HepG2 (cell line): Measurements from ENCODE around the gene C1QTNF9. TPM values are rescaled to one million over a fixed set of nuclear protein-coding genes. Genes with fewer than 3 reads are reported as not detected.

Experiments
- CREBL2 ChIP-seq: sonication (generic); formaldehyde crosslinking; IDR thresholded peaks from 2 replicates; pipeline ENCODE4 v1.8.1; 2023; ENCODE audit warnings: missing genetic modification reagents, mild to moderate bottlenecking, borderline replicate concordance
- DNMT3B ChIP-seq: conservative IDR thresholded peaks from 2 replicates; pipeline ENCODE4 v1.6.1; 2016; ENCODE audit warnings: missing biosample characterization, control low read depth
- ETV5 ChIP-seq: IDR thresholded peaks from 2 replicates; pipeline ENCODE4 v1.6.1; 2018; ENCODE audit warnings: missing biosample characterization, missing genetic modification reagents, inconsistent platforms, borderline replicate concordance
- HBP1 ChIP-seq: IDR thresholded peaks from 2 replicates; pipeline ENCODE4 v1.6.1; 2016; ENCODE audit warnings: low read depth, control low read depth
- HDAC6 ChIP-seq: fragments of 200-600 bp; sonication (generic); IDR thresholded peaks from 2 replicates; pipeline ENCODE4 v1.7.0; 2017; ENCODE audit warnings: mild to moderate bottlenecking, antibody characterized with exemption, low read length, low read depth
- HMGA1 ChIP-seq: sonication (generic); formaldehyde crosslinking; conservative IDR thresholded peaks from 2 replicates; pipeline ENCODE4 v1.4.0; 2020; ENCODE audit warnings: missing genetic modification reagents
- HOMEZ ChIP-seq: IDR thresholded peaks from 2 replicates; pipeline ENCODE4 v1.6.1; 2016; ENCODE audit warnings: low read depth
- JUND ChIP-seq: sonication (generic); formaldehyde crosslinking; IDR thresholded peaks from 2 replicates; pipeline ENCODE4 v1.8.0; 2022; ENCODE audit warnings: mild to moderate bottlenecking, missing genetic modification reagents
- KDM5A ChIP-seq: fragments of 200-600 bp; sonication (generic); IDR thresholded peaks from 2 replicates; pipeline ENCODE4 v1.7.0; 2018; ENCODE audit warnings: antibody characterized with exemption, mild to moderate bottlenecking, low read length, borderline replicate concordance
- MXD3 ChIP-seq: IDR thresholded peaks from 2 replicates; pipeline ENCODE4 v1.6.1; 2016; ENCODE audit warnings: mild to moderate bottlenecking, missing biosample characterization, missing genetic modification reagents
- PITX1 ChIP-seq: sonication (generic); formaldehyde crosslinking; IDR thresholded peaks from 2 replicates; pipeline ENCODE4 v1.5.1; 2020; ENCODE audit warnings: mild to moderate bottlenecking, missing genetic modification reagents
- RNF219 ChIP-seq: sonication (generic); formaldehyde crosslinking; IDR thresholded peaks from 2 replicates; pipeline ENCODE4 v1.5.0; 2020; ENCODE audit warnings: mild to moderate bottlenecking, missing genetic modification reagents
- TARDBP ChIP-seq: sonication (generic); formaldehyde crosslinking; IDR thresholded peaks from 2 replicates; pipeline ENCODE4 v1.8.0; 2022; ENCODE audit warnings: mild to moderate bottlenecking, missing genetic modification reagents
- TBP ChIP-seq: sonication (generic); formaldehyde crosslinking; IDR thresholded peaks from 2 replicates; pipeline ENCODE4 v1.5.0; 2020; ENCODE audit warnings: missing genetic modification reagents
- TRIM24 ChIP-seq: sonication (generic); formaldehyde crosslinking; IDR thresholded peaks from 2 replicates; pipeline ENCODE4 v1.8.0; 2022; ENCODE audit warnings: mild to moderate bottlenecking, missing genetic modification reagents
- ZEB1 ChIP-seq: IDR thresholded peaks from 2 replicates; pipeline ENCODE4 v1.6.1; 2012; ENCODE audit warnings: mild to moderate bottlenecking, low read depth, inconsistent platforms; ENCODE audit not compliant: insufficient replicate concordance
- ZIK1 ChIP-seq: sonication (generic); formaldehyde crosslinking; IDR thresholded peaks from 2 replicates; pipeline ENCODE4 v1.5.0; 2020; ENCODE audit warnings: mild to moderate bottlenecking, low read depth, missing genetic modification reagents, borderline replicate concordance
- ZNF281 ChIP-seq: sonication (generic); formaldehyde crosslinking; IDR thresholded peaks from 2 replicates; pipeline ENCODE4 v1.4.0; 2020; ENCODE audit warnings: missing genetic modification reagents, borderline replicate concordance
- ZNF292 ChIP-seq: sonication (generic); formaldehyde crosslinking; IDR thresholded peaks from 2 replicates; pipeline ENCODE4 v1.8.1; 2022; ENCODE audit warnings: mild to moderate bottlenecking, low read depth, missing genetic modification reagents, borderline replicate concordance
- ZNF790 ChIP-seq: sonication (generic); formaldehyde crosslinking; IDR thresholded peaks from 2 replicates; pipeline ENCODE4 v1.8.0; 2022; ENCODE audit warnings: missing genetic modification reagents, mild to moderate bottlenecking, borderline replicate concordance
- polyA plus RNA-seq, 8 experiments: library from polyadenylated mRNA; depleted of rRNA in 3 of 8; stranded (reverse) in 7 of 8; unstranded in 1 of 8; fragments of >200 nt; fragmentation: Illumina TruSeq in 4 of 8; extraction: Trizol in 4 of 8; gene quantifications; 2 replicates each; pipeline versions ENCODE4 v1.2.1 to v1.2.3, GENCODE V29; 2011 to 2016; ENCODE audit warnings: low read depth in 4 of 8, missing spikeins in 1 of 8, mixed read lengths in 1 of 8; ENCODE audit not compliant: insufficient read depth in 1 of 8
- total RNA-seq, 5 experiments: library from RNA; depleted of rRNA; stranded (reverse); fragments of >200 nt; fragmentation: Illumina TruSeq; extraction: Trizol; gene quantifications; 2 replicates each; pipeline ENCODE4 v1.2.3, GENCODE V29; 2016; ENCODE audit warnings: low read depth in 1 of 5

Gene C1QTNF9
- total and polyA plus RNA-seq, 2 of the 13 experiments (the other 11 are each of a cell fraction or from before 2014, with no cell fraction given): not detected

GRCh38 chr13:24271601-24272451 lies 37.6 kb upstream of the C1QTNF9 start (continued):
- peak; percentile 63; the same call in 1 of the 2 replicates for TF ChIP-seq HOMEZ
- peak; percentile 44; the same call in 1 of the 2 replicates for TF ChIP-seq JUND (CRISPR knock-in tag)
- peak; percentile 64; the same call in 1 of the 2 replicates for TF ChIP-seq HBP1 (CRISPR knock-in tag)
- no peak for TF ChIP-seq RNF219 (CRISPR knock-in tag)
- no peak for TF ChIP-seq ZIK1
- TF ChIP-seq CREBL2 (CRISPR knock-in tag): no peak
- TF ChIP-seq ZNF790 (CRISPR knock-in tag): no peak
- TF ChIP-seq ZEB1: no peak
- TF ChIP-seq TARDBP (CRISPR knock-in tag): peak; percentile 75; the same call in 1 of the 2 replicates
- TF ChIP-seq HMGA1 (CRISPR knock-in tag): no peak
- no peak for TF ChIP-seq HDAC6
- TF ChIP-seq ETV5 (CRISPR knock-in tag): 0 out of 2 replicates have a peak, but pooled peaks have one; percentile 47
- TF ChIP-seq ZNF292 (CRISPR knock-in tag): peak; percentile 97
- no peak for TF ChIP-seq TBP (CRISPR knock-in tag)
- no peak for TF ChIP-seq MXD3 (CRISPR knock-in tag)
- TF ChIP-seq DNMT3B (CRISPR knock-in tag): no peak
- TF ChIP-seq PITX1 (CRISPR knock-in tag): no peak; the same call in none of the 2 replicates
- TF ChIP-seq ZNF281 (CRISPR knock-in tag): peak; percentile 66; the same call in 1 of the 2 replicates
- TF ChIP-seq TRIM24: no peak
- TF ChIP-seq KDM5A: no peak
